HG03025 (cell line): Measurements from ENCODE around the gene ZNF668.

Experiments used
- ATAC-seq: cut with Tn5 transposase; IDR thresholded peaks from one replicate; pipeline ENCODE4 v1.9.1; 2021; ENCODE audit warnings: mild to moderate bottlenecking, moderate library complexity; ENCODE audit not compliant: unreplicated experiment, low FRiP score

ZNF668 gene

DNA sequence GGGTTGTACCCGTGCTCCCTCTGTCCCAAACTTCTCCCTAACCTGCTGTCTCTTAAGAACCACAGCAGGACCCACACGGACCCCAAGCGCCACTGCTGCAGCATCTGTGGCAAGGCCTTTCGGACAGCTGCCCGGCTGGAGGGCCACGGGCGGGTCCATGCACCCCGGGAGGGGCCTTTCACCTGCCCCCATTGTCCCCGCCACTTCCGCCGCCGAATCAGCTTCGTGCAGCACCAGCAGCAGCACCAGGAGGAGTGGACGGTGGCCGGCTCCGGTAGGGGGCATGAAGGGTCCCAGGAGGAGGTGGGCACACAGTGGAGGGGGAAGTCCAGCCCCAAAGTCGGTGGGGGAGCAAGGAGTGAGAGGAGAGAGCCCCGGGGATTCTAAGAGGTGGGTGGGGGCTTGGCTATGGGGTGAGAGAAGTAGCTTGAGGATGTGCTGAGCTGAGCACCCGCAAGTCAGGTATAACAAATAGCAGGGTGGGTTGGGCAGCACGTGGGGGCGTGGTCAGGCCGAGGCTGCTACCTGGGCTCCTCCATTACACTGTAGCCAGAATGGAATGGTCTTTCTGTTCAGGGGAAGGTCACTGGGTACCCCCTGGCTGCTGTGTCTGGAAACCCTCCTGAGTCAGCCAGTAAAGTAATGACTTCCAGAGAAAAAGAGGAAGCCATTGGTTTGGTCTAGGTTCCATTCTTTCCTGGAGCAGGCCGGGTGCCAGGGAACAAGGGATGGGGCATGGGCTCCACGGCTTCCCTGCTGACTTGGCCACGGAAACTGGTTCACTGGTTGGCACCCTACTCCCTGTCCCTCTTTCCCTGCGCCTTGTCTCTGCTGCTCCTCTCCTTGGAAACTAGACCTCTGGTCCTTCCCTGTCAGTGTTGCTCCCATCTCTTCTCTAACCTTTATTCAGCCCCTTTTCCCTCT, 7.7 kb upstream of the ZNF668 start:
- no peak for ATAC-seq

DNA sequence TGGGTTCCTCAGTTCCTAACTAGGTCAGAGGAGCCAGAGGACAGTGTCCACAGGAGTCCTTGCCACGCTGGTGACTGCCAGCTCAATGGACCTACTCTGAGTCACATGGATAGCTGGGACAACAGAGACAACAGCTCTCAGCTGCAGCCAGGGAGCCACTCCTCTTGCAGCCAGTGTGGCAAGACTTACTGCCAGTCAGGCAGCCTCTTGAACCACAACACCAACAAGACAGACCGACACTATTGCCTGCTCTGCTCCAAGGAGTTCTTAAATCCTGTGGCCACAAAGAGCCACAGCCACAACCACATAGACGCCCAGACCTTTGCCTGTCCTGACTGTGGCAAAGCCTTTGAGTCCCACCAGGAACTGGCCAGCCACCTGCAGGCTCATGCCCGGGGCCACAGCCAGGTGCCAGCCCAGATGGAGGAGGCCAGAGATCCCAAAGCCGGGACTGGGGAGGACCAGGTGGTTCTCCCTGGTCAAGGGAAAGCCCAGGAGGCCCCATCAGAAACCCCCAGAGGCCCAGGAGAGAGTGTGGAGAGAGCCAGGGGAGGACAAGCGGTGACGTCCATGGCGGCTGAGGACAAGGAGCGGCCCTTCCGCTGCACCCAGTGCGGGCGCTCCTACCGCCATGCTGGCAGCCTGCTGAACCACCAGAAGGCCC, 6.8 kb upstream of the ZNF668 start:
- ATAC-seq = no peak

DNA sequence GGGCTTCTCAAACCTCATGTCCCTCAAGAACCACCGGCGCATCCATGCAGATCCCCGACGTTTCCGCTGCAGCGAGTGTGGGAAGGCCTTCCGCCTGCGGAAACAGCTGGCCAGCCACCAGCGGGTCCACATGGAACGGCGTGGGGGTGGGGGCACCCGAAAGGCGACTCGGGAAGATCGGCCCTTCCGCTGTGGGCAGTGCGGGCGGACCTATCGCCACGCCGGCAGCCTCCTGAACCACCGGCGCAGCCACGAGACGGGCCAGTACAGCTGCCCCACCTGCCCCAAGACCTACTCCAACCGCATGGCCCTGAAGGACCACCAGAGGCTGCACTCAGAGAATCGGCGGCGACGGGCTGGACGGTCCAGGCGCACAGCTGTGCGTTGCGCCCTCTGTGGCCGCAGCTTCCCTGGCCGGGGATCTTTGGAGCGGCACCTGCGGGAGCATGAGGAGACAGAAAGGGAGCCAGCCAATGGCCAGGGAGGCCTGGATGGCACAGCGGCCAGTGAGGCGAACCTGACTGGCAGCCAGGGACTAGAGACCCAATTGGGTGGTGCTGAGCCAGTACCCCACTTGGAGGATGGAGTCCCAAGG, 6.1 kb upstream of the ZNF668 start:
- ATAC-seq = no peak

DNA sequence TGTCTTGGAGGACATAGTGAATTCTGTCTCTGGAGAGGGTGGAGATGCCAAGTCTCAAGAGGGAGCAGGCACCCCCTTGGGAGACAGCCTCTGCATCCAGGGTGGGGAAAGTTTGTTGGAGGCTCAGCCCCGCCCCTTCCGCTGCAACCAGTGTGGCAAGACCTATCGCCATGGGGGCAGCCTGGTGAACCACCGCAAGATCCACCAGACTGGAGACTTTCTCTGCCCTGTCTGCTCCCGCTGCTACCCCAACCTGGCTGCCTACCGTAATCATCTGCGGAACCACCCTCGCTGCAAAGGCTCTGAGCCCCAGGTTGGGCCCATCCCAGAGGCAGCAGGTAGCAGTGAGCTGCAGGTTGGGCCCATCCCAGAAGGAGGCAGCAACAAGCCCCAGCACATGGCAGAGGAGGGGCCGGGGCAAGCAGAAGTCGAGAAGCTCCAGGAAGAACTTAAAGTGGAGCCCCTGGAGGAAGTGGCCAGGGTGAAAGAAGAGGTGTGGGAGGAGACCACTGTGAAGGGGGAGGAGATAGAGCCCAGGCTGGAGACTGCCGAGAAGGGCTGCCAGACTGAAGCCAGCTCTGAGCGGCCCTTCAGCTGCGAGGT, 5.4 kb upstream of the ZNF668 start:
- no peak for ATAC-seq

DNA sequence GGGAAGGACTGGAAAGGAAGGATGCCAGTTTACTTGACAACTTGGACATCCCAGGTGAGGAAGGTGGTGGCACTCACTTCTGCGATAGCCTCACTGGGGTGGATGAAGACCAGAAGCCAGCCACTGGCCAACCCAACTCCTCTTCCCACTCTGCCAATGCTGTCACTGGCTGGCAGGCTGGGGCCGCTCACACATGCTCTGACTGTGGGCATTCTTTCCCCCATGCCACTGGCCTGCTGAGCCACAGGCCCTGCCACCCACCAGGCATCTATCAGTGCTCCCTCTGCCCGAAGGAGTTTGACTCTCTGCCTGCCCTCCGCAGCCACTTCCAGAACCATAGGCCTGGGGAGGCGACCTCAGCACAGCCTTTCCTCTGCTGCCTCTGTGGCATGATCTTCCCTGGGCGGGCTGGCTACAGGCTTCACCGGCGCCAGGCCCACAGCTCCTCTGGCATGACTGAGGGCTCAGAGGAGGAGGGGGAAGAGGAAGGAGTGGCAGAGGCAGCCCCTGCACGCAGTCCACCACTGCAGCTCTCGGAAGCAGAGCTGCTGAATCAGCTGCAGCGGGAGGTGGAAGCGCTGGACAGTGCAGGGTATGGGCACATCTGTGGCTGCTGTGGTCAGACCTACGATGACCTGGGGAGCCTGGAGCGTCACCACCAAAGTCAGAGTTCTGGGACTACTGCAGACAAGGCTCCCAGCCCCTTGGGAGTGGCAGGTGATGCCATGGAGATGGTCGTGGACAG, 4.7 kb upstream of the ZNF668 start:
- no peak for ATAC-seq

DNA sequence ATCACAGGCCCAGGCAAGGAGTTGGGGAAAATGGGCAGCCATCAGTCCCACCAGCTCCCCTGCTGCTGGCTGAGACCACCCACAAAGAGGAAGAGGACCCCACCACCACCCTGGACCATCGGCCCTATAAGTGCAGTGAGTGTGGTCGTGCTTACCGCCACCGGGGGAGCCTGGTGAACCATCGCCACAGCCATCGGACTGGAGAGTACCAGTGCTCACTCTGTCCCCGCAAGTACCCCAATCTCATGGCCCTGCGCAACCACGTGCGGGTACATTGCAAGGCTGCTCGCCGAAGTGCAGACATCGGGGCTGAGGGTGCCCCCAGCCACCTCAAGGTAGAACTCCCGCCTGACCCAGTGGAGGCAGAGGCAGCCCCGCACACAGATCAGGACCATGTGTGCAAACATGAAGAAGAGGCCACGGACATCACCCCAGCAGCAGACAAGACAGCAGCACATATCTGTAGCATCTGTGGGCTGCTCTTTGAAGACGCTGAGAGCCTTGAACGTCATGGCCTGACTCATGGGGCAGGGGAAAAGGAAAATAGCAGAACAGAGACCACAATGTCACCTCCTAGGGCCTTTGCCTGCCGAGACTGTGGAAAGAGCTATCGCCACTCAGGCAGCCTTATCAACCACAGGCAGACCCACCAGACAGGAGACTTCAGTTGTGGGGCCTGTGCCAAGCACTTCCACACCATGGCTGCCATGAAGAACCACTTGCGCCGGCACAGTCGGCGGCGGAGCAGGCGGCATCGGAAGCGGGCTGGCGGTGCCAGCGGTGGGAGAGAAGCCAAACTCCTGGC, 3.8 kb upstream of the ZNF668 start:
- no peak for ATAC-seq

DNA sequence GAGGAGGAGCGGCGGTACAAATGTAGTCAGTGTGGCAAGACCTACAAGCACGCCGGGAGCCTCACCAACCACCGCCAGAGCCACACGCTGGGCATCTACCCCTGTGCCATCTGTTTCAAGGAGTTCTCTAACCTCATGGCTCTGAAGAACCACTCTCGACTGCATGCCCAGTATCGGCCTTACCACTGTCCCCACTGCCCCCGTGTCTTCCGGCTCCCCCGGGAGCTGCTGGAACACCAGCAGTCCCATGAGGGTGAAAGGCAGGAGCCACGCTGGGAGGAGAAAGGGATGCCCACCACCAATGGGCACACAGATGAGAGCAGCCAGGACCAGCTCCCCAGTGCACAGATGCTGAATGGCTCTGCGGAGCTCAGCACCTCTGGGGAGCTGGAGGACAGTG, 3.0 kb upstream of the ZNF668 start:
- ATAC-seq = no peak

DNA sequence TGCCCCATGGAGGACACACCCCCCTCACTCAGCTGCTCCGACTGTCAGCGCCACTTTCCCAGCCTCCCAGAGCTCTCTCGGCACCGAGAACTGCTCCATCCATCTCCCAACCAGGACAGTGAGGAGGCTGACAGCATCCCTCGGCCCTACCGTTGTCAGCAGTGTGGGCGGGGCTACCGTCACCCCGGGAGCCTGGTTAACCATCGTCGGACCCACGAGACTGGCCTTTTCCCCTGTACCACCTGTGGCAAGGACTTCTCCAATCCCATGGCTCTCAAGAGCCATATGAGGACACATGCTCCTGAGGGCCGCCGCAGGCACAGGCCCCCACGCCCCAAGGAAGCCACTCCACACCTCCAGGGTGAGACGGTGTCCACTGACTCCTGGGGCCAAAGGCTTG, 2.3 kb upstream of the ZNF668 start:
- ATAC-seq = no peak

DNA sequence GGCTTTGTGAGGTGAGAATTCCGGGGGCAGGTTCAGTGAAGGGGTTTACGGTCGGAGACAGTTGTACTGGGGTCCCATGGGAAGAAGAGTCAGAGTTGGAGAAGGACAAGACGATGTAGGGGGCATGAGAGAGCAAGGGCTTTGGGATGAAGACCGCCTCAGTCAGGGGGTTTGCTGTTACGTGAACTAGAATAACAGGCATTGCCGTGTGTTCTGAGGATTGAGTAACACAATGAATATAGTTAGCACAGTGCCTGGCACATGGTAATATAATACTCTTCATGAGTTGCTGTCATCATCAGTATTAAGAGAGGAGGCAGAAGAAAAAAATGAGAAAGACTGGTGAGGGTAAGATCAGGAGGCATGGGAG, 759 bp upstream of the ZNF668 start:
- no peak for ATAC-seq

DNA sequence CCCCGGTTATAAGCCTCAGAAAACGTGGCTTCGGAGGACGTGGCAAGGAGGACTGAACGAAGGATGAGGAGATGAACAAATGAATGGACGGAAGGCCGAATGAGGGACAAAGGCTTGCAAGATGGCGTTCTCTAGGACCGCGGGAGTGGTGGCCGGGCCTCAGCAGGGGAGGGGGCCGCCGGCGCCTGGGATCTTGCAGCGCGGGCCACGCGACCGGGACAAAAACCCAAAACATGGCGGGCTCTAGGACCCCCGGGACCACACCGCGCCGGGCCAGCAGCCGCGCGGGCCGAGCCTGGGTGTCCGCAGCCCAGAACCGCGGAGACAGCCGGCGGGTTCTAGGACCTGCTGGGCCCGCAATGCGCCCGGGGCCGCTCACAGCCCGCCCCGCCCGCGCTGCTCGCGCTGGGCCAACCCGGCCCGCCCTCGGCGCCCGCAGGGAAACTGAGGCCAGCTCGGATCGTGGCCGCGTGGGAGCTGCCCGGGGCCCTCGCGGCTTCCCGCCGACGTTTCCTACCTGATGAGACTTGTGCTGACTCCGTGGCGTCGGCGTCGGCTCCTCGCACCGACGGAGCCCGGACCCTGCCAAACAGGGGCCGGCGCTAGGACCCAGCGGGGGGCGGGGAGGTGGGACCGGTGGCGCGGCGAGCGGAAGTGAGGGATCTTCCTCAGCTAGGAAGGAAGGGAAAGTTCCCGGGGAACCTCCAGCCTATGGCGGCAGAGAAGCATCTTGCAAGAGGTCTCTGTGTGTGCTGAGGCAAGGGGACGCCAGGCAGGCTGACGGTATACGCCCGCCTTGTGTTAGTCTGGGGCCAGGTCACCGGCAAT, 684 bp downstream of the ZNF668 start:
- peak; percentile 55 for ATAC-seq

DNA sequence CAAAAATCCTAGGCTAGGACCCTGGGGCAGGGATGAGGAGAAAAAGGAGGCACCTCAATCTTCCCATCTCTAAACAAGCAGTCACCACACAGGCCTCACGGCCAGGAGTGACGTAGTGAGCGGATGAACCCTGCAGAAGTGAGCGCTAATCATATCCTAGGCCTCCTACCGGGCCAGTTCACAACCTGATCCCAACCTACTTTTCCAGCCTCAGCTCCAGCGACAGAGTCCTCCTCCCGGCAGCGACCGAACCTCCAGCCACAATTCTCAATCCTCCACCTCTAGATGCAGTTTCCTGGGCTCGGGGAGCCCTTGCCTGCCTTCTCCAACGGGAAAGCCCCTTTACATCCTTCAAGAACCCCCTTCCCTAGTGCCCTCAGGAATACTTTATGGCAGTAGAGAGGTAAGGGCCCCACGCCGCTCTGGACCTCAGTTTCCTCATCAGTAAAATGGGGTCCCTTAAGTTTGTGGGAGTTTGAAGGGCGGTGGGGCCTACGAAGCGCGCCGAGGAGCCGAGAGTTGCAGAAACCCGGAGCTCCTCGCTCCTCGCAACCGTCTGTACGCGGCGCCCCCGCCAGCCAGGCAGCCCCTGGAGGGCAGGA, 1.4 kb downstream of the ZNF668 start:
- peak; percentile 1 for ATAC-seq

DNA sequence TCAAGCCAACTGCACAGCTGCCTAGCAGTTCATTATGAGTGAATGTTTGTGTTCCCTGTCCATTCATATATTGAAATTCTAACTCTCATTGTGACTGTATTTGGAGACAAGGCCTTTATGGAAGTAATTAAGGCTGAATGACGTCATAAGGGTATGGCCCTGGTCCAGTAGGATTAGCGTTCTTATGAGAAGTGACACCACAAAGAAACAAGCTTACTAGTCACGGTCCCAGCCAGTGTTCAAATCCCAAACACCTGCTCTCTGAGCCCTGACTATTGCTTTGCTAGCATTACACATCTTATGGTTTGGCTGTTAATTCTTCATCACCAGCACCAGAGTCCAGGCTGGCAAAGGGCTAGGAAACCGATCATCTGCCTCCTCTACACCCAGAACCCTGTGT, 2.2 kb downstream of the ZNF668 start:
- ATAC-seq = no peak

DNA sequence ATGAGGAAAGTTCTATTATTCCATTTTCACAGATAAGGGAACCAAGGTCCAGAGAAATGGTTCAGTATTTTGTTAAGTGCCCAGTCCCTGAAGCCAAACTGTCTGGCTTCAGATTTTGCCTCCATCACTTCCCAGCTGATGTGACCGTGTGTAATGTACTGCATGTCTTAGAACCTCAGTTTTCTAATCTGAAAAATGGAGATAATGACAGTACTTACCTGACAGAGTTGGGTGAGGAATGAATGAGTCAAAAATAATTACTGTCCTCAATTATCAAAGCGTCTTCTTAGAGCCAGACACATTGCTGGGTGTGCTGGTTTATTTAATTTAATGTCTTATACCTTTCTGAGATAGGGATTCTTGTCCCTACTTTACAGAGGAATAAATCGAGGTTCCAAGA, 6.7 kb downstream of the ZNF668 start:
- no peak for ATAC-seq

DNA sequence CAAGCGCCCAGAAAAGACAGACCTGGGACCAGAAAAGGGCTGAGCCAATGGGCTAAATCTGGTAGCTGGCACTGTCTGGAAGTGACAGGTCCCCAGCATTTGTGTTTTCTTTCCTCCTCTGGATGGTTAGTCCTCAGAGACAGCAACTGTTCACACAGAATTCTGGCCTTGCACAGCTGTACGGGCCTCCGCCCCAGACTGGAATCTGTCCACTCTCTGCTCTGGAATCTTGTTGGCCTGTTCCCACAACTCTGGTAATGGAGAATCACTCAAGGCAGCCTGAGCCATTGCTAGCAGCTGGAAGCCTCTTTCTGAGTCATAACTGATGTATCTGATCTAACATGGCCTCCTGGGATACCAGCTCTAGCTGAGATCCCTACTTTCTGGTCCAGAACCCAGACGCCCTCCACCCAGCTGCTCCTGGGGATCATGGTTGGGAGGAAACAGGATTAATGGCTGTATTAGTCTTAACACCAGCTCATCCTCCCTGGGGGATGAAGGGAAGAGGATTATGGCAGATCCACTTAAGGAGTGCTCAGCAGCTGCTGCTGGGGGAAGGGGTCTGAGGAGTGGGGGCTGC, 9.1 kb downstream of the ZNF668 start:
- ATAC-seq = no peak

DNA sequence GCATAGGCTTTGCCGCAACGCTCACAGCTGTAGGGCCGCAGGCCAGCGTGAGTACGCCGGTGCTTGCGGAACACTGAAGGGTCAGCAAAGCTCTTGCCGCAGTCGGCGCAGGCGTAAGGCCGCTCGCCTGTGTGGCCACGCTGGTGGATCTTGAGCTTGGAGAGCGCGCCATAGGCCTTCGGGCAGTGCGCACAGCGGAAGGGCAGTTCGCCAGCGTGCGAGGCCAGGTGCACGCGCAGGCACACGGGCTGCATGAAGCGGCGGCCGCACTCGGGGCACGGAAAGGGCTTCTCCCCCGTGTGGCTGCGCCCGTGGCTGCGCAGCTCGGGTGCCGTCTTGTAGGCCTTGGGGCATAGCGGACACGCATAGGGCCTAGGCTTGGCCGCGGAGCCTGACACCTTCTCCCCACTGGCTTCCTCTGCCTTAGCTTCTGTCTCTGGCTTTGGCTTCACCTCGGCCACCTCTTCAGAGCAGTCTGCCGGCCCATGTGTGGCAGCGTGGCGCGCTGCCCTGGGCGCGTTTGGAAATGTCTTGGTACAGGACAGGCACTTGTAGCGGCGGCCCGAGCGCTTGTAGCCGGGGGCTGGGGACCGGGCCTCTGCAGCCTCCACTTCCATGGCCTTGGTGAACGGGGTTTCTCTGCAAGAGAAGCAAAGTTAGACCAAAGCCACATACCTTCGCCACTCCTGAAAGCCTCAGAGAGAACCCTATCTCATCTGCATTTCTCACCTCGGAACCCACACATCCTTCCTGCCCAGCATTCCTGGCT, 10.0 kb downstream of the ZNF668 start:
- no peak for ATAC-seq

DNA sequence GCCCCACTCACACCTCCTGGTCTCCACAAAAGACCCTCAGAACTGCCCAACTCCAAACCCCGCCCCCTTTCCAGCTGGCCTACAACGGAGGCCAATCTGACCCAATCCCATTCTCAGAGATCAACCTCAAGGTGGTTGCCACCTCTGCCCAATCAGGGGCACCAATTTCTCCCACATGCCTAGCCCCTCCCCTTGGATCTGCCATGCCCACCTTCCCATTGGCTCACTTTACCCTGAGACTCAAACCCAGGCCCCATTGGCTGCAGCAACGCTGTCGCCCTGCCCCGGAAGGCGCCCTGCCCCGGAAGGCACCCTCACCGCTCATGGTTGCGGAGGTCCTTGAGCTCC, 10.6 kb downstream of the ZNF668 start:
- ATAC-seq = no peak

DNA sequence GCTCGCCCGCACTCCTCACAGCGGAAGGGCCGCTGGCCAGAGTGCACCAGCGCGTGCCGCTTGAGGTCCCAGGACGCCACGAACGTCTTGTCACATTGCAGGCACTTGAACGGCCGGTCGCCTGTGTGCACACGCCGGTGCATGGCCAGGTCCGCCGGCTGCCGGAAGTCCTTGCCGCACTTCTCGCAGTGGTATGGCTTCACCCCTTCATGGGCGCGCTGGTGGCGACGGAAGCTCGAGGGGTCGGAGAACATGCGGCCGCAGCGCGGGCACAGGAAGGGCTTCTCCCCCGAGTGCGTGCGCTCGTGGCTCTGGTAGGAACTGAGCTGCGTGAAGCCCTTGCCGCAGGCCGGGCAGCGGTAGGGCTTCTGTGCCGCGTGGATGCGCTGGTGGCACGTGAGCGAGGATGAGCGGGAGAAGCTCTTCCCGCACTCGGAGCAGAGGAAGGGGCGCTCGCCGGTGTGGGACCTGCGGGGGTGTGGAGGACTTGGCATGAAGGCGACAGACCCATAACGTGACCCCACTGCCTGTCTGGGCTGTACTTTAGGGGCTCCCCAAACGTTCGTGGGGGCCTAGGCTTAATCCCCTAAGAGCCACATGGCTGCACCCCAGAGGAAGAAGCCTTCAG, 12.1 kb downstream of the ZNF668 start:
- ATAC-seq = no peak
